GM19238 (cell line): ENCODE results near the gene MAMDC2.

Experiments
- DNase-seq: peaks from one replicate; pipeline ENCODE4 v3.0.0; 2011; ENCODE audit warnings: low spot score; ENCODE audit not compliant: insufficient read length

The MAMDC2 gene, protein sequence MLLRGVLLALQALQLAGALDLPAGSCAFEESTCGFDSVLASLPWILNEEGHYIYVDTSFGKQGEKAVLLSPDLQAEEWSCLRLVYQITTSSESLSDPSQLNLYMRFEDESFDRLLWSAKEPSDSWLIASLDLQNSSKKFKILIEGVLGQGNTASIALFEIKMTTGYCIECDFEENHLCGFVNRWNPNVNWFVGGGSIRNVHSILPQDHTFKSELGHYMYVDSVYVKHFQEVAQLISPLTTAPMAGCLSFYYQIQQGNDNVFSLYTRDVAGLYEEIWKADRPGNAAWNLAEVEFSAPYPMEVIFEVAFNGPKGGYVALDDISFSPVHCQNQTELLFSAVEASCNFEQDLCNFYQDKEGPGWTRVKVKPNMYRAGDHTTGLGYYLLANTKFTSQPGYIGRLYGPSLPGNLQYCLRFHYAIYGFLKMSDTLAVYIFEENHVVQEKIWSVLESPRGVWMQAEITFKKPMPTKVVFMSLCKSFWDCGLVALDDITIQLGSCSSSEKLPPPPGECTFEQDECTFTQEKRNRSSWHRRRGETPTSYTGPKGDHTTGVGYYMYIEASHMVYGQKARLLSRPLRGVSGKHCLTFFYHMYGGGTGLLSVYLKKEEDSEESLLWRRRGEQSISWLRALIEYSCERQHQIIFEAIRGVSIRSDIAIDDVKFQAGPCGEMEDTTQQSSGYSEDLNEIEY

DNA sequence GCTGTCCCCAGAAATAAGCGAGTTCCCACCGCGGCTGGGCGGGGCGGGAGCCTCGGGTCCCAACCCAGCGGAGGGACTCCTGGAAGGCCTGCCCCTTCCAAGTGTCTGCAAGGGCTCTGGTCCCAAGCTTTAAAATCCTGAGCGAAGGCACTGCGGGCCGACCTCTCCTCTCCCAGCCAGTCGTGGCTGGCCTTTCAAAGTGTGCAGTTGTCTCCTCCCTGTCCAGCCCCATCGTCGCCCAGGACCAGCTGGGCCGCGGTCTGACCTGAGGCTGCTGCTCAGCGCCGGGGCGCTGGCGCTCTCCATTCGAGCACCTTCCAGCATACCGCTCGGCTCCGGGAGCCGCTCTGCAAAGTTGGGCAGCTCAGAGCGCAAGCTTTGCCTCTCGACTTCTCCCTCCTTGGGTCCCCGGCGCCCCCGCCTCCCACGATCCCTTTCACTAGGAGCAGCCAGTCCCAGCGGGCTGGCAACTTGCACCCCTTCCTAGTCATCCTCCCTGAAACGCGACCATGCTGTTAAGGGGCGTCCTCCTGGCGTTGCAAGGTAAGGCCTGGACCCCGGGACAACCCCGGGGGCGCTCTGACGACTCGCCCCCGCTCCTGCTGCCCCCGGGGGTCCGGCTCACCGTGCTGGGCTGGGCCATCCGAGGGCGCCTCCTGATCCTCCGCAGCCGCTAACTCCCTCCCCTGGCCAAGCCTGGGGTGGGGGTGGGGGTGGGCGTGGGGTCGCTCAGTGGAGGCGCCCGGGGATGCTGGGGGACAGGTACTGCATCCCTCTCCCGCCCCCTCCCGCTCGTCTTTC lies at the start of gene MAMDC2:
MAMDC2 (plus strand) TSS at position 160 of the 801 bp plus-strand sequence; CDS start at position 510, 350 bp downstream.
- no peak for DNase-seq

DNA sequence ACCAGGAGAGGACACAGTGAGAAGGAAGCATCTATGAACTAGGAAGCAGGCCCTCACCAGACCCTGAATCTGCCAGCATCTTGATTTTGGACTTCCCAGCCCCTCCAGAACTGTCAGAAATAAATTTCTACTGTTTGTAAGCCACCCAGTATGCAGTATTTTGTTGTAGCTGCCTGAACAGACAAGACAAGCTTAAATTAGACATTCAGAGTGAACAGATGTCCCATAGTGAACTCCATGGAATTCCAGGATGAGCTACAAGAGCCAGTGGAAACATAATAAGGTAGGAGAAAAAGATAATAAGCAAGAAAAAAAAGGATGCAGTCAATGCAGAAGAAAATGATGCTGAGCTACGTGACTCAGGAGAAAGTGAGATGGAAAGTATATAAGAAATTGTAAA lies 47.8 kb upstream of the MAMDC2 start:
- DNase-seq: no peak

DNA sequence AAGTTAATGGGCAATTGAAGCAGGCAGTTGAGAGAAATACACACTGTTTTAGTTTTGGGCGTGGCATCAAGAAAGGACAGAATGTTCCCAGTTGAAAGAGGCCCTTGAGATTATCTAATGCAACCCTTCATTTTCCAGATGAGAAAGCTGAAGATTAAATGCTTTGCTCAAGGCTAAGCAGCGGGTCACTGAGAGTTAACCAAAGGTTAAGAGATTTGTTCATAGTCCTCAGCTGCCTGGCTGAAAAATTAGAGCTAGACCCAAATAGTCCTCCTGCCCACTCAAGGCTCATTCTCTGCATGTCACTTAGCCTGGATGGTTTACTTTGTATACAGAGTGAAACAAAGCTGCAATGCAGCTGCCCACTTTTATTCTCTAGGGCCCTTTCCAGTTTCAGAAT lies 46.7 kb upstream of the MAMDC2 start:
- no peak for DNase-seq

DNA sequence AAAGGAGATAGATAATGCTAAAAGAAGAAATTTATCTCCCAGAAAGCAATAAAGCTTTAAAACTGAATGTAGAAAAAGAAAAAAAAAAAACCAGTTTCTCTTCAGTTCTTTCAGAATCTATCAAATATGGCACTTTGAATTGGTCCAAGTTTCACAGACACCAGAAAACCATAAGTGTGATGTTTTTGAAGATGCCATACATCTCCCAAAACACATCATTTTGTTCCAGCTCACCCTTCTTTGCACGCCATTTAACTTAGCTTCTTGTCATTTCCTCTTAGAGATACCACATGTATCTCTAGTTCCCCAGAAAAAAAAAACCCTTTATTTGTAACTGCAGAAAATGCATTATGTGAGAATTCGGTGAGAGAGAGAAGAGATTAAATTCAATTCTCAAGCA lies 46.1 kb upstream of the MAMDC2 start:
- DNase-seq: no peak

DNA sequence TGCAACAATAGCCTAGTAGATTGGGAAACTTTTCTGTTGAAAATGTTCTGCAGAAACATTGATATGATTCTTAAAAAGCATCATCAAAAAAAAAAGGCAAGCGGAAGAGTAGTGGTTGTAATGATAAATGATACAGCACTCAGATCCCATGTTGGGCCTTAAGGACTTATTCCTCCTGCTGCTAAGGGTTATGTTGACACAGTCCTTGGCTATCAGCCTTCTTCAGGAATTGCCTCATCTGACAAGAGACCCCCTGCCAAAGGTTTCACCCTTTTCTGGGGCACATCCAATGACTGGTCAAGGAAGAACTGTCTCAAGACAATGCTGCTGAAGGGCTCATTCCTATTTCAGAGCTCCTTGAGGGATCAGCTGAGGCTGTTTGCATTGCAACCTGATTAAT lies 44.3 kb upstream of the MAMDC2 start:
- no peak for DNase-seq

DNA sequence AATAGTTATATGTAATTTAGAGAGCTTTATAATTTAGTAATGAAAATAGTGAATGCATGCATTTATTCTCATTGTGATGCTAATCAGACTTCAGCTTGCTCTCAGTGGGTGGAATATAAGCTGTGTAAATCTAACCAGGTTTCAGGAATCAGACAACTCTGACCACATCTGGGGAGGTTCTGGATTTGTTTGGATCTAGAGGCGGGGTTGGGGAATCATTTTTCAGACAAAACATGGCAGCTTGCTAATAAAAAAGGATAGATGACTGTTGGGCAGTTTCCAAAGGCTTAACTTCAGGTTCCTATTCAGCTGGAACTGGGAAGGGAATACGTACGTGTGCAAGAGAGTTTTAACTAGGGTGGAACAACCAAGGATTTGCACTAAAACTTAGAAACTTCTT lies 43.2 kb upstream of the MAMDC2 start:
- DNase-seq: no peak

DNA sequence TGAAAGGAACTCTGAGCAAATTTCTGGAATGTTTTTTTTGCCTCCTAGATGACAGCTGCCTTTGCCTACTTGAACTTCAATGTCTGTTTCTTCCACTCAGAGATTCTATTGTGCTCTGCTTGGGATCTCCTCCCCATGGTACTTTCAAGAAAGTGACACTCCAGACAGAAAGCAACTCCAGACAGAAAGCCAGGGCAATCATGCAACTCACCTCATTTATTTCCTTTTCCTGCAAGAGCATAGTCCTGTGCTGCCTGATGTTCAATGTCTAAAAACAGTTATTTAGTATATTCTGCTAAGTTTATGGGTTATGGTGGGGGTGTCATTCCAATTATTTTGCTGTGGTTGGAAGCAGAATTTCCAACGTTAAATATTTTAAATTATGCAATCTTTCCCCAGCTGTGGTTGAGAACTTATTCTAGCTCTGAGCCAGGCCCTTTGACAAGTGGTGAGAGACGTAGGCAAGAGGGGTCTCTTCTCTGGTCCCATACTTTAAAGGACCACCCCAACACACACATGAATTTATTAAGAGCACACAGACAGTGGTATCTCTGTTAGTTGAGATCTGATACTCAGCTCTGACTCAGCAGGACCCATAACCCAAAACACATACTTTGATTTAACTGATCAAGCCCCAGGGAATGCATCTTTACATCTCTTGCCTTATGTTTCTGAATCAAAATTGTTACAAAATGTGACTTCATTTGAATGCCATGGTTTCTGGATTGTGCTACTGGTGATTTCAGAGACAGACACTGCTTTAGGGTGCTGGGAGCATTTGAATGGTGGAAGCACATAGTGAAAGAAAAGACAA lies 39.5 kb upstream of the MAMDC2 start:
- no peak for DNase-seq

DNA sequence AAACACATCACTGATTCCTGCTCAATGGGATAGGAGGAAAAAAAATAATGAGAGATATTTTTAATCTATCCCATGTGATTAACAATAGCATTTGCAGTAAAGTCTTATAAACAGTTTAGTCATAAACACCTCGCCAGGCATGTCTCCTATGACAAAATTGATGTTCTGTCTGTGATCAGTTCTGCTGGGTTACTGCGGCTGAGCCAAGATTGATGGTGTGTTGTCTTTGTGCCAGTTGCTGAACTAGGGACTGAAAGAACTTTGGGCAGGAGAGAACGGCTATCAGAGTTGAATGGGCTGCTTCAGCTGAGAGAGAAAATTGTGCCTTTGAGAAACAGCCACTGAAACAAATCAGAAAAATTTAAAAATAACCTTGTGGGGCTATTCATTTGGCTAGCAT lies 37.3 kb upstream of the MAMDC2 start:
- DNase-seq: no peak

DNA sequence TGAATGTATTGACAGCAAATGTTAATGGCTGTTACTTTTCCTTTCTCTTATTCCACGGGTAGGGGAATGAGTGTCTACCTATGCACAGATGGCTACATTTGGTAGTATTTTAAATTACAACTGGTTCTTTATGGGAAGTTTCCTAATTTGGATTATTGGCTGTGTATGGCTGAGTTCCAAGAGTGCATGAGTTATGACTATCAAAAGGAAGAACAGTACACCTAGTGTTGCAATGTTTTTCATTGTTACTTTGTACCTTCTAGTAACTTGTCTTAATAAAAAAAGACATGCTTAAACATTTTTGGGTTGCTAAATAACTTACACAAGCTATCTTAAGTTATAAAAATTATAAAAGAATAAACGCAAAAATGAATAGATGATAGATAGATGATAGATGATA lies 35.8 kb upstream of the MAMDC2 start:
- no peak for DNase-seq

DNA sequence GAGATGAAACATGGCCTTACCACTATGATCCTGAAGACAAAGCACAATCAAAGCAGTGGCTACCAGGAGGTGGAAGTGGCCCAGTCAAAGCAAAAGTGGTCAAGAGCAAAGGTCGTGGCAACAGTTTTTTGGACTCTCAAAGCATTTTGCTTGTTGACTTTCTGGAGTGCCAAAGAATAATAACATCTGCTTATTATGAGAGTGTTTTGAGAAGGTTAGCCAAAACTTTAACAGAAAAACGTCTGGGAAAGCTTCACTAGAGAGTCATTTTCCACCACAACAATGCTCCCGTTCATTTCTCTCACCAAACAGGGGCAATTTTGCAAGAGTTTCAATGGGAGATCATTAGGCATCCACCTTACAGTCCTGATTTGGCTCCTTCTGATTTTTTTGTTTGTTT lies 33.6 kb upstream of the MAMDC2 start:
- no peak for DNase-seq

DNA sequence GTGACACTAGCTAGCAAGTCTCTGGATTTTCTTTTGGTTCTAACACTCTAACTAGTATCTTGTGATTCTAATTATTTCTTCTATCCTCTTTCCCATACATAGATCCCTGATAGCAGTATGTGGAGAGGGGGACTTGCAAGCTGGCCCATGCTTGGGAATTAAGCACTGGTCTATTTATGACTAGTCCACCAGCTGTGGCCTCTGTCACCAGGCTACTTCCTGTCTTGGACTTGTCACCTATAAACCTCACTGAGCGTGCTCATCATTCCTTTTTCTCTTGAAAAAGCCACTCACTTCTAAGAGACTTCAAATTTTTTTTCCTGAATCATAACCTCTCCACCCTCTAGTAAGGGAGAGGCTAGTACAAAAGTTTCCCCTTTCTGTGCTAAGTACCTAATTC lies 32.3 kb upstream of the MAMDC2 start:
- DNase-seq: no peak

DNA sequence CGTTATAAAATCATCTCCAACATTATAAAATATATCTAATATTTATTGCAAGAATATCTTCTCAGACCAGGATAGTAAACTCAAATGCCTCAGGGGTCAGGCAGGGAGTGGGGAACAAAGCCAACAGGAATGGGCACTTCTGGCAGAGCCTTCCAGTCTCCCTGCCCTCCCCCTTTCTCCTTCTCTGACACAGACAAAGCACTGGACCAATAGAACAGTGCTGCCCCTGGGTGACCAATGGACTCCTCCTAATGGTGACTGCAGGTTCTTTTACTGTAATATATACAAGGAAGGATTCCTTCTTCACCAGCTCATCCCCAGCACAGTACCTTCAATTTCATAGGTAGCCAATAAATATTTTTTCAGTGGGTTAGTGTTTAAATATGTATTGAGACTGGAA lies 31.1 kb upstream of the MAMDC2 start:
- DNase-seq: no peak

DNA sequence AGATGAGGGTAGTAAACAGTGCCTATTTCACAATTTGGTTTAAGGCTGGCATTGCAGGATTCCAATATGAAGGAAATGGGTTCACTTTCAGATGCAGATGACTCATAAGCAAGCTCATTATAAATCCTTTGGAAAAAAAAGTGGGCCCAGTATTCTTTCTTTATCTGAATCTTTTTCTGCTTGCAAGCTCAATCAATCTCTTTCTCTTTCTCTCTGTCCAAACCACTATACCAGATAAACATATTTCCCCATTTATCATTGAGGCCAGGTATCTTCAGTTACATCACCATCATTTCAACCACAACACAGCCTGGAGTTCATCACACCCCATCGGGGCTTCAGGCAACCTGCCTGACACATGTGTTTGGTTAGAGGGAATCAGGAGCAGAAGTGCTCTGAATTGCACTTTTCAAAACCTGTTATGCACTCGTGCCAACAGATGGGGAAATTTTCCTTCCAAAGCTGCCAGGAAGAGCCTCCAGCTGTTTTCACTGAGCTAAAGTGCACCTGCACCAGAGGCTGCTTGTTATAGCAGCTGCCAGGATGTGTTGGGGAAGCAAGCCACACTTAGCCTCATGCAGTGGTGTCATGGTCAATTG lies 30.0 kb upstream of the MAMDC2 start:
- no peak for DNase-seq

DNA sequence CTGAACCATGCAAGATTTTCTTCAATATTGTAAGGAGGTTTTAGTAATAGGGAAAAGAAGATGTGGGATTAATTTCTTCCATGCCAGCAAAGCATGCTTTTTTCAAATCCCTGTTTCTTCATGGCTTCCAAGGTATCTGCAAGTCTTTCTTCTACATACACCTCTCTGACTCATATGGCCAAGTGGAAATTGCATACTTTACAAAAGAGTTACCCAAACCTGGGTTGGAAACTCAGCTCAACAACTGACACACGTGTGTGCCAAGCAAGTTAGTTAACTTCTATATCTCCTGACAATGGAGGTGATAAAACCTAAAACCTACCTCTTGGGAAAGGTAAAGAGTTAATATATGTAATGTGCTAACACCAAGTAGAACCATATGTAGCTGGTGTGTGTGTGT lies 28.5 kb upstream of the MAMDC2 start:
- DNase-seq: no peak

DNA sequence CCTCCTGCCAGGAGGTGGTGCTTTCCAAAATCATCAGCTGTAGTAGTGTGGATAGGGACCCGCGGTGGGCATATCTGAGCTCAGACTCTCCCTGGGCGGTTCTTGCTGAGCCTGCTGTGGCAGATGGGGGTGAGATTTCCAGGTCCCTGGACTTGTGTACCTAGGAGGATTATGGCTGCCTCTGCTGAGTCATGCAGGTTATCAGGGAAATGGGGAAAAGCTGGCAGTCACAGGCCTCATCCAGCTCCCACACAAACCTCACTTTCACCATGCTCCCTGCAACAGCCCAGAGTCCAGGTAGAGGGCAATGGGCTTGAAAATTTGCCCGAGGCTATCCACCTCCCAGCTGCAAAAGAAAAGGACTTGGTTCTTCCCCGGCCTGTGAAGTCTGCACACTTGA lies 23.4 kb upstream of the MAMDC2 start:
- DNase-seq: no peak

DNA sequence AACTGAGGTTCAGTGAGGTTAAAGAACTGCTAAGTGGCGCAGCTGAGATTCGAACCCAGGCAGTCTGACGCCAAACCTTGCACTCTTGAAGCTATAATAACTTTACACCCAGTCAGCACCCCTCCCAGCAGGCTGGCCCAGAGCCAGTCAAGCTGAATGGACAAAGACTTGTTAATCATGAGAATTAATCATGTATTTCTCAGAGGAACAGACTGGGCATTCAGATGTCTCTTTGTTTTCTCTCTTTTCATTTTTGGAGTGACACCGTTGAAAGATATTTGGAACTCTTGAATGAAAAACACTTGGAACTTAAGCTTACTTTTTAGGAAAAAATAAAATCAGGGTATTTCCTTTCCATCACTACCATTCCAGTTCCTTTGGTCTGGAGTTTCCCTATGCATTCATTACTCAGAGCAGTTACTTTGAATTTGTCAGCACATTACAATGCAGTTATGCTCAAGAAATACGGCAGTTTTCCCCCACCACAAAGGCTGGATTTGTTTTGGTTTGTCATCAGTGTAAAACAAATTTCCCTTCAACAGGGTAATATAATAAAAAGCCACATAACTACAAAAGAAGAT lies 22.6 kb upstream of the MAMDC2 start:
- DNase-seq: no peak

DNA sequence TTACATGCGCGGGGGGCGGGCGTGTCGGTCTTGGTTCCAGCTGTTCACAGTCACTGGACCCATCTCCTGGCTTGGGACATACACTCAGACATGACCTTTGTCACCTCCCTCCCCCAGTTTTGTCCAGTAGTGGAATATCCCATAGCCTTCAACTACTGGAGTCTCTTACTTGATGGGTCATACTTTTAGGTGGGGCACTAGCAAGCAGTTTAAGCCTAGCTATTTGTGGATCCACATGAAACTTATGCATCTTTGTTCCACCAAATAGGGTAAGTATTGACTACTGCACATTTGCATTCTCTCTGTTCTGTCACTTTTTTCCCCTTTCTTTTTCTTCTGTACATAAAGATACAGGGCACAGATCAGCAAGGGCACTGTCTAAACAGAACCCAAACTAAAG lies 15.4 kb upstream of the MAMDC2 start:
- DNase-seq: no peak

DNA sequence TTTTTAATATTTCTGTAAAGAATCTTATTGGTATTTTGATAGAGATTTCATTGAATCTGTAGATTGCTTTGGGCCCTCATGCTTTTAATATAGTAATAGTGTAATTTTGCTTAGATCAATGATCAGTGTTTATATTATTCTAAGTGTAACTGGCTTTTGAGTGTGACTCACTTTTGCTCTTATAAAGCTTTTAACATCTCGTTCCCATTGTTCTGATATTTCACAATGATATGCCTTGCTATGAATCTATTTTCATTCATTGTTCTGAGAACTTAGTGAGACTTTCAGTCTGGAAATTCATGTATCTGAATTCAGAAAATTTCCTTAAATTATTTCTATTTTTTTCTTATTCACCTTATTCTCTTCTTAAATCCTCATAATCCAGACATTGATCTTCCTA lies 13.5 kb upstream of the MAMDC2 start:
- DNase-seq: no peak

DNA sequence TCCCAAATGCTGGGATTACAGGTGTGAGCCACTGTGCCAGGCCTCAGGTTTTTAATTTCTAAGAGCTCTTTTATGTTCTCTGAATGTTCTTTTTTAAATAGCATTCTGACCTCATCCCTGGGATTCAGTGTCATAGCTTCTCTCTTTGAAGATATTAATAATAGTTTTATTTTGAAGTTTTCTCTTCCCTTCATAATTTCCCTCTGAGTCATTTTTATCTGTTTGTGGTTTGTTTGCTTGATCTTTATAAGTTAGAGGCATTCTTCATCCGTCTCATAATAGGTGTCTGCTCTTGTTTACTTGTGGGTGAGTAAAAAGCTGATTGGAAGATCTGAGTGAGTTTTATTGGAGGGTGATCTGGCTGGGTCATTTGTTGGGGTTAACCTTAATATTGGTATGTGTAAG lies 12.5 kb upstream of the MAMDC2 start:
- DNase-seq: no peak

DNA sequence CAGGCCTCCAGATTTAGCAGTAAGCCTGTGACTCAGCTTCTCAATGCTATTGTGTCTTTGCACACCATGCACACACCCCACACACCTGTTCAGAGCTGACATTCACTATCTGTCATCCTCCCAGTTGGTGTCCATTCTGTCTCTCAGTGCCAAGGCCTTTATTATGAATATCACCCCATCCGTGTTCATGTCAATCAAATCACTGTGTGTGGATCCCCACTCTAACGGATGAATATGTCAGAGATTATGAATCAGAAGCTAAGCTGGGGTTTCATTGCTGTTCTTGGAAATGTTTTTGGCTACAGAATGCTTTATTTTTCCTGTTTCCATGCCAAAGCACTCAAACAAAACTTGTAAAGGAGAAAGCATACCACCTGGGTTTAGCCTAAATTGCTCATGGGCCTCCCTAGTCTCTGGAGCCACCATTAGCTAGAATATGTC lies 9.4 kb upstream of the MAMDC2 start:
- DNase-seq: no peak

DNA sequence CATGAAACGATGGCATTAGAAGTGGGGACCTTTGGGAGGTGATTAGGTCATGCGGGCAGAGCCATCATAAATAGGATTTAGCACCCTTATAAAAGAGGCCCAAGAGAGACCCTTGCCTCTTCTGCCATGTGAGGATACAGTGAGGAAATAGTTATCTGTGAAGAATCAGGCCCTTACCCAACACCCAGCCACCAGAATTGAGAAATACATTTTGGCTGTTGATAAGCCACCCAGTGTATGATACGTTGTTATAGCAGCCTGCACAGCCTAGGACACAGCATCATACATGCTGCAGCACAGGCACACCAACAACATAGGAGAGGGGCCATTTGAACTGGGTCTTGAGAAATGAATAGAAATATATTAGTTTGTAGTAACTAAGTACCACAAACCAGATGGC lies 8.0 kb upstream of the MAMDC2 start:
- no peak for DNase-seq
